Spleen (tissue), 11 donors: Measurements from ENCODE around the gene DPYSL4. TPM values are rescaled to one million over a fixed set of nuclear protein-coding genes. Genes with fewer than 3 reads are reported as not detected.
A peak's percentile ranks its signal among the peaks of the same experiment; 100 is the strongest.

Source experiments
- DNase-seq: peaks from one replicate; pipeline ENCODE4 v3.0.0-alpha.2; 2020
- H3K27ac ChIP-seq, 8 donors: fragments of 200-600 bp; sonication (generic) in 7 of 8; 1 replicate in 4 of 8; 2 replicates in 4 of 8; pipeline versions ENCODE4 v1.5.0 to v1.8.0; 2016 to 2021; ENCODE audit warnings: inconsistent platforms in 4 of 8, mild to moderate bottlenecking in 4 of 8, moderate library complexity in 1 of 8
- H3K27me3 ChIP-seq, 7 donors: fragments of 200-600 bp; sonication (generic) in 6 of 7; replicated peaks in 1 of 7; 1 replicate in 4 of 7; 2 replicates in 3 of 7; pipeline versions ENCODE4 v1.5.0 to v1.8.0; 2016 to 2021; ENCODE audit warnings: inconsistent platforms in 3 of 7, mild to moderate bottlenecking in 1 of 7
- H3K36me3 ChIP-seq, 6 donors: fragments of 200-600 bp; sonication (generic) in 5 of 6; 1 replicate in 4 of 6; 2 replicates in 2 of 6; pipeline versions ENCODE4 v1.5.0 to v1.8.0; 2016 to 2021; ENCODE audit warnings: inconsistent platforms in 2 of 6
- H3K4me1 ChIP-seq, 6 donors: fragments of 200-600 bp; sonication (generic) in 5 of 6; 1 replicate in 3 of 6; 2 replicates in 3 of 6; pipeline versions ENCODE4 v1.5.0 to v1.8.0; 2016 to 2021; ENCODE audit warnings: inconsistent platforms in 3 of 6
- H3K4me3 ChIP-seq, 8 donors: fragments of 200-600 bp; sonication (generic) in 7 of 8; 1 replicate in 4 of 8; 2 replicates in 4 of 8; pipeline versions ENCODE4 v1.5.0 to v1.8.0; 2016 to 2021; ENCODE audit warnings: inconsistent platforms in 4 of 8, mild to moderate bottlenecking in 4 of 8, moderate library complexity in 2 of 8
- H3K9me3 ChIP-seq, 8 donors: fragments of 200-600 bp; sonication (generic) in 7 of 8; 1 replicate in 4 of 8; 2 replicates in 4 of 8; pipeline versions ENCODE4 v1.5.0 to v1.8.0; 2016 to 2021; ENCODE audit warnings: inconsistent platforms in 4 of 8
- POLR2A ChIP-seq, 3 donors: fragments of 450-650 bp; IDR thresholded peaks; one replicate each; pipeline ENCODE4 v1.5.1; 2017; ENCODE audit warnings: antibody characterized with exemption in 3 of 3, mild to moderate bottlenecking in 1 of 3
- POLR2AphosphoS5 ChIP-seq, 3 donors: sonication (generic); formaldehyde crosslinking; IDR thresholded peaks; one replicate each; pipeline ENCODE4 v1.5.1; 2017; ENCODE audit warnings: antibody characterized with exemption in 3 of 3
- WGBS, 5 donors: extraction: QIAGEN DNeasy Blood & Tissue Kit in 3 of 5; methylation state at CpG; one replicate each; pipeline versions ENCODE4 v1.1.5 to v1.1.7; 2013 to 2018; 5-methylcytosine and 5-hydroxymethylcytosine counted together
- intact Hi-C: fragments of 100-400 bp; cut with DNase I; formaldehyde crosslinking; loops from one replicate; pipeline ENCODE4 v1.15.0; 2023; ENCODE audit warnings: low total_unique reads
- polyA plus RNA-seq, 3 donors: library from polyadenylated mRNA; stranded (reverse); fragments of 200-250 nt; gene quantifications; one replicate each; pipeline ENCODE4 v1.2.1, GENCODE V29; 2013
- total RNA-seq, 7 donors: library from RNA; depleted of rRNA in 3 of 7; stranded (reverse); fragments of >200 nt in 3 of 7; fragmentation: NEBNext Ultra II Directional in 4 of 7; extraction: Animal tissue kit (Norgen Biotek cat#: 25700) in 4 of 7; gene quantifications; one replicate each; pipeline versions ENCODE4 v1.1.0 to v1.2.1, GENCODE V29; 2016 to 2021
- TF ChIP-seq, protein P1 (sequence below), 11 experiments: fragments of 200-600 bp in 7 of 11; fragments of 450-650 bp in 4 of 11; sonication (generic) in 4 of 11; IDR thresholded peaks in 8 of 11; conservative IDR thresholded peaks in 3 of 11; 1 replicate in 7 of 11; 2 replicates in 4 of 11; pipeline versions ENCODE4 v1.4.0 to v1.8.0; 2016 to 2021; ENCODE audit warnings: antibody characterized with exemption in 11 of 11, inconsistent platforms in 4 of 11, mild to moderate bottlenecking in 1 of 11
- donor health status: healthy with polysubstance abuse.
- donor health status: DM: no; HTN: no; CAD: no; lungs with moderate emphysema.
- donor health status: DM: no; HTN: no; CAD: no.
- donor health status: Bipolar disorder and iron deficiency.
- donor health status: healthy.
- donor health status: DM: no; HTN: no; CAD: no.
- donor health status: DM: yes; HTN: yes; CAD: no.

Gene DPYSL4
- total and polyA plus RNA-seq, 10 donors = 0.55 to 6.0 (median 1.0) TPM; not detected in 1

DNA sequence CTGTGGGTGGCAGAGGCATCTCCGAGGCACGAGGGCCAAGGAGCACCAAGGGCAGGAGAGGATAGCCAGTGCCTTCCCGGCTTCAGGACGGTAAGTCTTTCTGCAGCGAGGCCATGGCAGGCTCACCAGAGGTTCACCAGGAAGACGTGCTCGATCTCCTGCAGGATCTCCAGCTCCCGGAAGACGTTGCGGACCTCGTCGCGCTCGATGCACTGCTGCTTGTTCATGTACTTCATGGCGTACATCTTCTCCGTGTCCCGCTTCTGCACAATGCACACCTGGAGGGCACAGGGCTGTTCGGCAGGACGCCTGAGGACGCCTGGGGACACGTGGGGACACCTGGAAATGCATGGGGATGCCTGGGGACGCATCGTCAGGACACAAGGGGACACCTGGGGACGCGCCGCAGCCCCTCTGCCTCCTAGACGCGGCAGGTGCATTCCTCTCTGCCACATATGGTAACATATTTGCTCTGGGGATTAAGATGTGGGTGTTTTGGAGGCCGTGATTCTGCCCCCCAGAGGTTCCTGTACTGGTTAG lies 41.2 kb downstream of the DPYSL4 start:
- H3K9me3 ChIP-seq = no peaks in the 10 kb centered on the region
- DNase-seq = no peak
- peaks cover 0 to 10% (median 0%) of the 10 kb centered on the region in 6 donors for H3K36me3 ChIP-seq
- TF ChIP-seq, protein P1, sequence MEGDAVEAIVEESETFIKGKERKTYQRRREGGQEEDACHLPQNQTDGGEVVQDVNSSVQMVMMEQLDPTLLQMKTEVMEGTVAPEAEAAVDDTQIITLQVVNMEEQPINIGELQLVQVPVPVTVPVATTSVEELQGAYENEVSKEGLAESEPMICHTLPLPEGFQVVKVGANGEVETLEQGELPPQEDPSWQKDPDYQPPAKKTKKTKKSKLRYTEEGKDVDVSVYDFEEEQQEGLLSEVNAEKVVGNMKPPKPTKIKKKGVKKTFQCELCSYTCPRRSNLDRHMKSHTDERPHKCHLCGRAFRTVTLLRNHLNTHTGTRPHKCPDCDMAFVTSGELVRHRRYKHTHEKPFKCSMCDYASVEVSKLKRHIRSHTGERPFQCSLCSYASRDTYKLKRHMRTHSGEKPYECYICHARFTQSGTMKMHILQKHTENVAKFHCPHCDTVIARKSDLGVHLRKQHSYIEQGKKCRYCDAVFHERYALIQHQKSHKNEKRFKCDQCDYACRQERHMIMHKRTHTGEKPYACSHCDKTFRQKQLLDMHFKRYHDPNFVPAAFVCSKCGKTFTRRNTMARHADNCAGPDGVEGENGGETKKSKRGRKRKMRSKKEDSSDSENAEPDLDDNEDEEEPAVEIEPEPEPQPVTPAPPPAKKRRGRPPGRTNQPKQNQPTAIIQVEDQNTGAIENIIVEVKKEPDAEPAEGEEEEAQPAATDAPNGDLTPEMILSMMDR (IDR thresholded peaks at IDR 0.05 in 8 of 11, conservative IDR thresholded peaks at IDR 0.05 in 3 of 11) = no peak
- H3K4me1 ChIP-seq = peaks cover 5 to 61% (median 45%) of the 10 kb centered on the region in 6 donors
- H3K4me3 ChIP-seq = no peak overlapping the region
- H3K27me3 ChIP-seq = no peaks in the 10 kb centered on the region
- 88 to 96% (median 93%) methylated on average over 28 to 29 of the region's 29 CpGs for WGBS, 5 donors
- H3K27ac ChIP-seq = no peak overlapping the region
- intact Hi-C loops = no loop called here

DNA sequence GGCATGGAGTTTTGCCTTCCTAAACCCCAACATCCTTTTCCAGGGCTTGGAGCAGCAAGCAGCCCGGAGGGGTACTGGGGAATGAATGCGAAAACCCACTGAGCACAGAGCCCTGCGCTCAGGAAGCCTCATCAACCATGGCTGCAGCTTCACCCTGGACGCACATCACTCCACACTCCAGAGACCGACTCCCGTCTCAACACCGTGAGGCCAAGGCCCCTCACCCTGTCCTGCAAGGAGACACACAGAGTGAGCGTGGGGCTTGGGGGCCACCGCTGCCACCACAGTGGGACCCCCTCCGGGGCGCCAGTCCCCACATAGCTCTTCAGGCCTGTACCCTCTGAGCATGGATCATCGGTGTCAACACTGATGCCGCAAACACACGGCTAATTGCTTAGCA lies 41.9 kb downstream of the DPYSL4 start:
- H3K9me3 ChIP-seq = no peaks in the 10 kb centered on the region
- no peaks in the 10 kb centered on the region for H3K27me3 ChIP-seq
- no peak overlapping the region for H3K4me3 ChIP-seq
- TF ChIP-seq POLR2A (IDR thresholded peaks at IDR 0.05) (no peak), POLR2AphosphoS5 (IDR thresholded peaks at IDR 0.05) (no peak)
- TF ChIP-seq, protein P1 (IDR thresholded peaks at IDR 0.05 in 8 of 11, conservative IDR thresholded peaks at IDR 0.05 in 3 of 11) = no peak
- no peak overlapping the region for H3K27ac ChIP-seq
- intact Hi-C loops = no loop called here
- peaks cover 0 to 10% (median 0%) of the 10 kb centered on the region in 6 donors for H3K36me3 ChIP-seq
- no peak for DNase-seq
- peaks cover 3 to 58% (median 40%) of the 10 kb centered on the region in 6 donors for H3K4me1 ChIP-seq
- 93 to 98% (median 96%) methylated on average over 11 to 14 of the region's 14 CpGs for WGBS, 5 donors

DNA sequence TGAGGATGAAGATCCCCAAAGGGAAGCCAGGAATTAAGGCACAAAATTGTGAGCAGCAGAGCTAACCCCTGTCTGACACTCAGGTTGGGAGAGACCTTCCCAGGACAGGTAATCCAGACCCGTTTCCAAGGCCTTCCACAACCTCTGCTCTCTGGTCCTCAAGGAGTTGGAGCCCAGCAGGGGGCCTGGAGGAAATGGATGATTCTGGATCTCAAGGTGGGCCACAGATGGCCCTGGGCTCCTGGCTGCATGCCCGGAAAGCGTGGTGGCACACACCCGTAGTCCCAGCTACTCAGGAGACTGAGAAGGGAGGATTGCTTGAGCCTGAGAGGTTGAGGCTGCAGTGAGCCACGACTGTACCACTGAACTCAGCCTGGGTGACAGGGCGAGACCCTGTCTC lies 42.3 kb downstream of the DPYSL4 start:
- H3K4me3 ChIP-seq = no peak overlapping the region
- TF ChIP-seq POLR2A (IDR thresholded peaks at IDR 0.05) (no peak), POLR2AphosphoS5 (IDR thresholded peaks at IDR 0.05) (no peak)
- TF ChIP-seq, protein P1 (IDR thresholded peaks at IDR 0.05 in 8 of 11, conservative IDR thresholded peaks at IDR 0.05 in 3 of 11) = no peak
- H3K27ac ChIP-seq = peak overlapping the region in 4 of 8 donors; percentile 76 to 87 (median 85)
- peaks cover 3 to 54% (median 40%) of the 10 kb centered on the region in 6 donors for H3K4me1 ChIP-seq
- H3K9me3 ChIP-seq = no peaks in the 10 kb centered on the region
- peaks cover 0 to 10% (median 0%) of the 10 kb centered on the region in 6 donors for H3K36me3 ChIP-seq
- 71 to 81% (median 73%) methylated on average over 6 of the region's 6 CpGs for WGBS, 5 donors
- no peak for DNase-seq
- no peaks in the 10 kb centered on the region for H3K27me3 ChIP-seq
- intact Hi-C loops = no loop called here

DNA sequence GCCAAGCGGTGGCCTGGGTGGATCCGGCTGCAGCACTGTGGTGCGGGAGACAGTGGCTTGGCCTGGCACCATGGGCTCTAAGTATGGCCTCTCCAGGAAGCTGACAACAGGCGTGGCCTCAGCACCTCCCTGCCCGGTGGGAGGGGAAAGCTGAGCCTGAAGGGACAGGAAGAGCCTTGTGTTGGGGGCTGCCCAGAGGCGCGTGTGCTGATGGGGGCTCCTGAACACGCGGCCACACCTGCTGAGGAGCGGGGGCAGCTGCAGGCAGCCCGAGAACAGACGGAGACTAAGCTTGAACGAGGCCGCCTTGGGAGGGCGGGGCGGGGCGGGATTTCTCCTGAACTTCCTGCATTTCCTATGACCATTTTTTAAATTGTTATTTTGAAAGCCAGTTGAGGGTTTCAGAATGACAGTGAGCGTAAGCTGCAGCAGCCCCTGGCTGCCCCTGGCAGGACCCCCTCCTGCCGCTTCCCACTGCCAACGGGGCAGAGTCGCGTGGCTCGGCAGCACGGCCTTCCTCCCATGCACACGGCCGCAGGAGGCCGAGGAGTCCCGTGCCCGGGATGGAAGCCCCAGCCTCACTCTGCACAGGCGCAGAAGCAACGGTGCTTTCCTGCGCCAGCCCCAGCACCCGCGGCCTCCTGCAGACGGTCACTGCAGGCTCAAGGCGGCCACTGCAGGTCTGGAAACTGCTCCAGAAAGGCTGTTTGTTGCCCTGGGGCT lies 43.2 kb downstream of the DPYSL4 start:
- intact Hi-C loops = no loop called here
- Histone ChIP-seq H3K27ac (peak overlapping the region; percentile 69 to 87 (median 76)), H3K36me3 (peaks cover 0 to 8% (median 0%) of the 10 kb centered on the region in 6 donors), H3K9me3 (no peaks in the 10 kb centered on the region), H3K4me3 (peak overlapping the region in 7 of 8 donors; percentile 27 to 63 (median 40)), H3K27me3 (no peaks in the 10 kb centered on the region), H3K4me1 (peaks cover 3 to 52% (median 40%) of the 10 kb centered on the region in 6 donors)
- TF ChIP-seq, protein P1 (IDR thresholded peaks at IDR 0.05 in 8 of 11, conservative IDR thresholded peaks at IDR 0.05 in 3 of 11) = no peak
- TF ChIP-seq POLR2A (IDR thresholded peaks at IDR 0.05) = peak in 1 of 3 donors; percentile 4
- peak in 2 of 3 donors; percentile 73 to 80 for TF ChIP-seq POLR2AphosphoS5 (IDR thresholded peaks at IDR 0.05)
- DNase-seq = peak; percentile 87
- WGBS, 5 donors = 22 to 48% (median 26%) methylated on average over 24 to 36 of the region's 36 CpGs
